Skeletal muscle tissue (tissue), 4 donors: ENCODE data around the gene SECTM1. TPM values are rescaled to one million over a fixed set of nuclear protein-coding genes. Genes with fewer than 3 reads are reported as not detected.
"Not testable (repeated sequence)": the region's sequence is repeated elsewhere in the genome, so short reads cannot be mapped to it uniquely, and the experiment has no call there.

Experiments
- H3K27ac ChIP-seq: one replicate; pipeline ENCODE4 v1.7.0; 2013; ENCODE audit warnings: mild to moderate bottlenecking, low read depth, low read length, inconsistent platforms
- H3K27me3 ChIP-seq, 3 donors: one replicate each; pipeline ENCODE4 v1.7.0; 2013; ENCODE audit warnings: low read length in 3 of 3; ENCODE audit not compliant: control insufficient read depth in 3 of 3, insufficient read depth in 3 of 3
- H3K36me3 ChIP-seq, 3 donors: one replicate each; pipeline ENCODE4 v1.7.0; 2013; ENCODE audit warnings: low read length in 3 of 3; ENCODE audit not compliant: control insufficient read depth in 3 of 3, insufficient read depth in 3 of 3
- H3K4me1 ChIP-seq, 3 donors: one replicate each; pipeline ENCODE4 v1.7.0; 2013; ENCODE audit warnings: low read length in 3 of 3, mild to moderate bottlenecking in 3 of 3; ENCODE audit not compliant: control insufficient read depth in 3 of 3, insufficient read depth in 3 of 3
- H3K4me3 ChIP-seq, 3 donors: one replicate each; pipeline ENCODE4 v1.7.0; 2013; ENCODE audit warnings: low read length in 3 of 3
- H3K9ac ChIP-seq, 3 donors: one replicate each; pipeline ENCODE4 v1.7.0; 2013; ENCODE audit warnings: low read length in 3 of 3, mild to moderate bottlenecking in 3 of 3, moderate library complexity in 2 of 3, low read depth in 1 of 3
- H3K9me3 ChIP-seq, 3 donors: one replicate each; pipeline ENCODE4 v1.7.0; 2013; ENCODE audit warnings: low read length in 3 of 3; ENCODE audit not compliant: control insufficient read depth in 3 of 3
- total RNA-seq: library from RNA; depleted of rRNA; stranded (reverse); fragments of >200 nt; gene quantifications from one replicate; pipeline ENCODE4 v1.2.3, GENCODE V29; 2014
- donor health status: Osteomylitis.

The SECTM1 gene
- 13.0 TPM for total RNA-seq

DNA sequence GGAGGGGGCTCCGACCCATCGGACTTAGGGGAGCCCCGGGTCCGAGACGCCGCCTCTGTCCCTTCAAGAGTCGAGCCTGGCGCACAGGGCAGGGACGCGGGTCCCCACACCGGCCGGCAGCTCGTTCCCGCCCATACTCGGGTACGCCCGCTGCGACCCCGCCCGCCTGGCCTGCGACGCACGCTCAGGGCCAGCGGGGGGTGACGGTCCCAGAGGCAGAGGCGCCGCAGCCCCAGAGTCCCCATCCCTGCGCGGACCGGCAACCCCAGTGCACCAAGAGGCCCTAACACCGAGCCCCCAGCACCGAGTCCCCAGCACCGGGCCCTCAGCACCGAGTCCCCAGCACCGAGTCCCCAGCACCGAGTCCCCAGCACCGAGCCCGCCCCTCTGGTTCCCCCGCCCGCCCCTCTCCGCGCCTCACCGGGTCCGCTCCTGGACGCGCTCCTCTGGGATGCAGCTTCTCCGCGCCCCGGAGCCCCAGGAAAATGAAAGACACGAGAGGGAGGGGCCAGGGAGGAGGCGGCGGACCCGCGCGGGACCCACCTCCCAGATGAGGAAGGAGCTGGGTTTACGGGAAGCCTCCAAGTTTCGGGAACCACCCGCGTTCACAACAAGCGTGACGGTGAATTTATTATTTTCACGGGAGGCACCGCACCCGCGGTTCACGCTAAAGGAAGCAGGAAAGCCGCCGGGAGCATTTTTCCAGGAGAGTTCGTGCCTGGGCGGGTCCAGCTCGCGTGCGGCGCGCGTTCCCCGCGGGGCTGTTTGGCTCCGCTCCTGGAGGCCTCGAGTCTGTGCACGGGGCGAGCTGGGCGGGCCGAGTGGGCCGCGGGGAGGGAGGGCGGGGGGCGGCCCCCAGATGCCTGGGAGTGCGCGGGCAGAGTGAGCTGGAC, at the start of gene SECTM1:
Gene SECTM1 (minus strand): TSS at position 488 of the 893 bp plus-strand sequence. CDS start 6,526 bp downstream, outside the sequence.
- Histone ChIP-seq H3K9ac (peak within 1 kb of the TSS in 2 of 3 donors; percentile 60 to 65), H3K9me3 (no peaks in the 10 kb centered on the region), H3K27ac (peak within 1 kb of the TSS; percentile 54), H3K27me3 (peaks cover 39 to 54% (median 48%) of the 10 kb centered on the region in 3 donors), H3K36me3 (no peaks in the 10 kb centered on the region), H3K4me3 (peak within 1 kb of the TSS; percentile 63 to 66 (median 66)), H3K4me1 (peaks cover 21 to 38% (median 33%) of the 10 kb centered on the region in 3 donors)

DNA sequence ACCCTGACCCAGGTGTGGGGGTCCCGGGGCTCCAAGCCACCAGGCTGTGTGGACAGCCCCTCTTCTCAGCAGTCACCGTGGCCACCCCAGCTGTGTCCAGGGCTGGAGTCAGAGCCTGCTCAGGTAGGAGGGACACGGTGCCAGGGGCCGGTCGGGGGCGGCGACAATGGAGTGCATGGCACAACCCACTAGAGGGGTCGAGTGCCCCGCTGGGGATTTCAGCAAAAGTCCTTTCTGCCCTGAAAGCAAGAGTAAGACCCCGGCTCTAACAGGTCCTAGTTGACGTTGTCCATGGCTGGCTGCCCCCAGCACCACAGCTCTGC, 49.3 kb upstream of the SECTM1 start:
- peaks cover 26 to 51% (median 35%) of the 10 kb centered on the region in 3 donors for H3K27me3 ChIP-seq
- no peaks in the 10 kb centered on the region for H3K9me3 ChIP-seq
- H3K4me3 ChIP-seq, result no peak overlapping the region
- no peak overlapping the region for H3K9ac ChIP-seq
- no peak overlapping the region for H3K27ac ChIP-seq
- no peaks in the 10 kb centered on the region for H3K36me3 ChIP-seq
- H3K4me1 ChIP-seq, result peaks cover 35 to 58% (median 48%) of the 10 kb centered on the region in 3 donors

DNA sequence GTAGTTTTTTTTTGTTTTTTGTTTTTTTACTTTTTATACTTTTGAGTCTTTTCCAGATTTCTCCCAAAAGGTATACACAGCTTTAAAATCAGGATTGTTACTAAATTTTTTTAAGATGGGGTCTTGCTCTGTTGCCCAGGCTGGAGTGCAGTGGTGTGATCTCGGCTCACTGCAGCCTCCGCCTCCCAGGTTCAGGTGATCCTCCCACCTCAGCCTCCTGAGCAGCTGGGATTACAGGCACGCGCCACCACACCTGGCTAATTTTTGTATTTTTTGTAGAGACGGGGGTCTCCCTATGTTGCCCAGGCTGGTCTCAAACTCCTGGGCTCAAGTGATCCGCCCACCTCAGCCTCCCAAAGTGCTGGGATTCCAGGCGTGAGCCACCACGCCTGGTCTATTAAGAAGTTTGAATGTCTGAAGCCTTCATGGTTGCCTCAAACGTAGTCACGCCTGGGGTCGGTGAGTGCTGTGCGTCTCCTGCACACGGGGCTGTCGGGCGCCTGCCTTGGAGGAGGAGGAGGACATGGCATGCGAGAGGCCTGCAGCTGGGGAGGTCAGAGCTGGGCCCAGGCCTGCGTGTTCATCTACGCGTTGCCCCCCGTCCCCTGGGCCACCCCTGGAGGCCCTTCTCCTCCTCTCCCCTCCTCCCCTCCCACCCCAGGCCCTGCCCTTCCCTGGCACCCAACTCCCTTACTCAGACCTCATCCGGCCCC, 48.8 kb upstream of the SECTM1 start:
- H3K4me3 ChIP-seq, H3K9ac ChIP-seq, H3K9me3 ChIP-seq, H3K36me3 ChIP-seq, H3K27ac ChIP-seq: not testable (repeated sequence)
- Histone ChIP-seq H3K27me3 (peaks cover 26 to 52% (median 35%) of the 10 kb centered on the region in 3 donors), H3K4me1 (peaks cover 34 to 53% (median 43%) of the 10 kb centered on the region in 3 donors)

DNA sequence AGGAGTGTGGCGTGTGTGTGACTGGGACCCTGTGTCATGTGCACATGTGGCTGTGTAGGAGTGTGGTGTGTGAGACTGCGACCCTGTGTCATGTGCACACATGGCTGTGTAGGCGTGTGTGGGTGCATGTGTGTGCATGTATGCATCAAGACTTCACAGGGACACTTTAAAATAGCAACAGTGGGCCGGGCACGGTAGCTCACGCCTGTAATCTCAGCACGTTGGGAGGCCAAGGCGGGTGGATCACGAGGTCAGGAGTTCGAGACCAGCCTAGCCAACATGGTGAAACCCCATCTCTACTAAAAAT, 48.1 kb upstream of the SECTM1 start:
- Histone ChIP-seq H3K27me3 (peaks cover 26 to 49% (median 35%) of the 10 kb centered on the region in 3 donors), H3K4me1 (peaks cover 34 to 46% (median 43%) of the 10 kb centered on the region in 3 donors), H3K4me3 (peak overlapping the region; percentile 50 to 65 (median 56))
- not testable (repeated sequence) for H3K36me3 ChIP-seq, H3K9ac ChIP-seq, H3K9me3 ChIP-seq, H3K27ac ChIP-seq

DNA sequence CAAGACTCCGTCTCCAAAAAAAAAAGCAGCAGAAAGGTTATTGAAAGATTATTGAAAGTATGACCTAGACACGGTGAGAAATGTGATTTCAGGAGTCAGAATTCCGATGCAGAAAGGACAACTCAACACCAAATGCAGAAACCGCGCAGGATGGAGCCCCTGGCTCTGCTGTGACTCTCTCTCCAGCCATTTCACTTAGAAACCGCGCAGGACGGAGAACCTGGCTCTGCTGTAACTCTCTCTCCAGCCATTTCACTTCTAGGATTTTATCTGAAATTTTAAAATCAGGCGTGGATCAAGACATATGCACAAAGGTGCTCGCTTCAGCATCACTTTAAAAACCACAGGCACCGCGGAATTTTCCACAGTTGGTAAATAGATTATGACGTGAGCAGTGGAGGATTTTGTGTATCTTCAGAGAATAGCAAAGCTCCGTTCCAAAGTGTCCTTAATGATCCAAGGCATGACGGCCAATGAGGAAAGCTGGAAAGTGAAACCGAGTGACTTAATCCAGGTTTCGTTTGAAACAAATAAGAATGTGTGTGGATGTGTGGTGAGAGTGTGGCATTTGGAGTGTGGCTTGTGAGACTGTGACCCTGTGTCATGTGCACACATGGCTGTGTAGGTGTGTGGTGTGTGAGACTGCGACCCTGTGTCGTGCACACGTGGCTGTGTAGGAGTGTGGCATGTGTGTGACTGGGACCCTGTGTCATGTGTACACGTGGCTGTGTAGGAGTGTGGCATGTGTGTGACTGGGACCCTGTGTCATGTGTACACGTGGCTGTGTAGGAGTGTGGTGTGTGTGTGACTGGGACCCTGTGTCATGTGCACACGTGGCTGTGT, 47.5 kb upstream of the SECTM1 start:
- no peak overlapping the region for H3K27ac ChIP-seq
- peak overlapping the region; percentile 50 to 65 (median 56) for H3K4me3 ChIP-seq
- no peaks in the 10 kb centered on the region for H3K36me3 ChIP-seq
- H3K27me3 ChIP-seq, result peaks cover 27 to 49% (median 35%) of the 10 kb centered on the region in 3 donors
- H3K9ac ChIP-seq, result peak overlapping the region in 1 of 3 donors; percentile 11
- H3K9me3 ChIP-seq, result no peaks in the 10 kb centered on the region
- H3K4me1 ChIP-seq, result peaks cover 34 to 43% (median 43%) of the 10 kb centered on the region in 3 donors

DNA sequence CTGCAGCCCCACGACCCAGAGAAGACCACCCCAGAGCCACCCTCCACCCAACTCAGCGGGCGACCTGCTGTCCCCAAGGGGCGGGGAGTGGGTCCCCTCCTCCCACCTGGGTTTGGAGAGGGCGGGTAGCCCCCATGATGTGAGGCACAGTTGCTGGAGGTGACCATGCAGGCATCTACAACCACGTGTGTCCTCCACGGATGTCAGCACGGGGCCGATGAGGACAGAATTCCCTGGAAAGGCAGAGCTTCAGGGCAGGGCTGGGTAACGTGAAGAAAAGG, 45.1 kb upstream of the SECTM1 start:
- H3K36me3 ChIP-seq, result no peaks in the 10 kb centered on the region
- H3K4me3 ChIP-seq, result no peak overlapping the region
- H3K27ac ChIP-seq, result no peak overlapping the region
- H3K27me3 ChIP-seq, result peaks cover 39 to 55% (median 48%) of the 10 kb centered on the region in 3 donors
- no peak overlapping the region for H3K9ac ChIP-seq
- H3K4me1 ChIP-seq, result peaks cover 21 to 26% (median 22%) of the 10 kb centered on the region in 3 donors
- H3K9me3 ChIP-seq, result no peaks in the 10 kb centered on the region

DNA sequence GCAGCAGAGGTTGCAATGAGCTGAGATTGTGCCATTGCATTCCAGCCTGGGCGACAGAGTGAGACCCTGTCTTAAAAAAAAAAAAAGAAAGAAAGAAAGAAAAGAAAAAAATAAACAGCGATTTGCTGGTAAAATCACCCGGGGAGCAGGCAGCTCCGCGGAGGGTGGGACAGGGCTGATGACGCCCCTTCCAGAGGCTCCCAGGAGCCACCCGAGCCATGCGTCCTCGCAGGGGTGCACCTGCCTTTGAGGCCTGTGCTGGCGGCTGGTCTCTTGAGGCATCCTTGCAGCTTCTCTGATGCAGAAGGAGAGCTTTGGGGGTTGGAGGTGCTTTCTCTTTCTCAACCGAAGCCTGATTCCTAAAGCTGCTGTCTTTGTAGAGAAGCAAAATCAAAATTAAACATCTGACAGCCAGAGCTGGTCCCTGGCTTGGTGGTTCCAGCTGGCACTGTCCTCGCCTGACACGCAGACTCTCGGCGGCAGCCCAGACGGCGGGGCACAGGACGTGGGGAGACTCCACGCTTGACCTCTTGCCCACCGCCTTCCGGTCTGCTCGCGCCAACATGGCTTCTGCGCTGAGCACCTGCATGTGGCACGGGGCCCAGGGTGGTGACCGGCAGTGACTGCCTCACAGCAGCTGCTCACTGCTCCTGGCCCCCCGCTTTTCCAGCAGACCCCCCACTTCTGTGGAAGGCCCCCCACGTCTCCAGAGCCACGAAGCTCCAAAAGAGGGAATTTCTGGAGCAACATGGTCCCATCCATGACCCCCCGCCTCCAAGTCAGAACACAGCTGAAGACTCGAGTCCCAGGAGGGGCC, 44.6 kb upstream of the SECTM1 start:
- Histone ChIP-seq H3K27me3 (peaks cover 39 to 51% (median 45%) of the 10 kb centered on the region in 3 donors), H3K9me3 (no peaks in the 10 kb centered on the region), H3K4me1 (peaks cover 17 to 22% (median 18%) of the 10 kb centered on the region in 3 donors), H3K9ac (peak overlapping the region in 1 of 3 donors; percentile 40), H3K4me3 (no peak overlapping the region), H3K27ac (no peak overlapping the region), H3K36me3 (no peaks in the 10 kb centered on the region)

DNA sequence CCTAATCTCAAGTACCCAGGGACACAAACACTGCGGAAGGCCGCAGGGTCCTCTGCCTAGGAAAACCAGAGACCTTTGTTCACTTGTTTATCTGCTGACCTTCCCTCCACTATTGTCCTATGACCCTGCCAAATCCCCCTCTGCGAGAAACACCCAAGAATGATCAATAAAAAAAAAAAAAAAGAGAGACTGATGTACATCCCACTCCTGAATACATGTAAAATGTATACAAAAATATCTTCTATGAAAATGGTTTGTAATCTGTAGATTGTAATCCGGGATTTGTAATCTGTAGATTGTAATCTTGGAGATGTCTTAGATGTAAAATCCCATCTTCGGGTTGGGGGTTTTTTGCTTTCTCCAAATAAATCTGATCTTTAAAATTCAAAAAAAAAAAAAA, 43.7 kb upstream of the SECTM1 start:
- Histone ChIP-seq H3K27me3 (peaks cover 39 to 57% (median 51%) of the 10 kb centered on the region in 3 donors), H3K4me1 (peaks cover 17 to 27% (median 20%) of the 10 kb centered on the region in 3 donors)
- H3K36me3 ChIP-seq, H3K27ac ChIP-seq, H3K9me3 ChIP-seq, H3K4me3 ChIP-seq, H3K9ac ChIP-seq: not testable (repeated sequence)

DNA sequence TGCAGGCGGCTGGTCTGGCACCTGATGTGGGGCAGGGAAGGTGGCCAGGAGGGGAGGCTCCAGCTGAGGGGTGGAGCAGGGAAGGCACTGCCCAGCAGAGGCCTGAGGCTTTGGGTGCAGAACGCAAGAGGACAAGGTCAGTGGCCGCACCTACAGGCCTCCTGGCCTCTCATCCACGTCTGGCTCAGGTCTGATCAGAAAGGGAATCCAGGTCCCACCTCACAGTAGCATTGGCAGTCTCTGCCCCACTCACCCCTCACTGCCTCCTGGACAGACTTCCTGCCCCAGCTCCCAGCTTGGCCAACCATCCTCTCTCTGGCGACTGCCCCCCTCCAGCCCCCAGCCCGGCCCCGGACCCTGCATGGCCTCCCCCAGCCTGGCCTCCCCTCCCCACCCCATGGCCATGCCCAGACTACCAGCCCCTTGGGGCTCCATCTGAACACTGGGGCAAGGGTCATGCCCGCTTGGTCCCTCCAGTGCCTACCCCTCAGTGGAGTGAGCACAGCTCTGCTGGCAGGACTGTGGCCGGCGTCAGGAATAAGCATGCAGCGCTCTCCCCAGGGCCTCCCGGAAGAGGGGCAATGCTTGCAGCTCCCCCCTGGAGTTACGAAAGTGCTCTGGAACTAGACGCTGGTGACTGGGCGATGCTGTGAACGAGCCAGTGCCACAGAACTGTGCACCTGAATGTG, 42.6 kb upstream of the SECTM1 start:
- H3K27me3 ChIP-seq, result peaks cover 39 to 61% (median 49%) of the 10 kb centered on the region in 3 donors

More for the DNA sequence above, 42.6 kb upstream of the SECTM1 start:
- peaks cover 13 to 31% (median 21%) of the 10 kb centered on the region in 3 donors for H3K4me1 ChIP-seq
- no peak overlapping the region for H3K27ac ChIP-seq
- H3K9ac ChIP-seq, result no peak overlapping the region
- H3K4me3 ChIP-seq, result no peak overlapping the region
- no peaks in the 10 kb centered on the region for H3K9me3 ChIP-seq
- no peaks in the 10 kb centered on the region for H3K36me3 ChIP-seq
